ENCODE measurements around the gene MRPL44. TPM values are rescaled to one million over a fixed set of nuclear protein-coding genes. Genes with fewer than 3 reads are reported as not detected.

The MRPL44 gene
- total RNA-seq (10 to 100 TPM; 21.8 to 30.5 TPM), total RNA-seq (30.0 to 43.5 reads per million in 2 donors)

DNA sequence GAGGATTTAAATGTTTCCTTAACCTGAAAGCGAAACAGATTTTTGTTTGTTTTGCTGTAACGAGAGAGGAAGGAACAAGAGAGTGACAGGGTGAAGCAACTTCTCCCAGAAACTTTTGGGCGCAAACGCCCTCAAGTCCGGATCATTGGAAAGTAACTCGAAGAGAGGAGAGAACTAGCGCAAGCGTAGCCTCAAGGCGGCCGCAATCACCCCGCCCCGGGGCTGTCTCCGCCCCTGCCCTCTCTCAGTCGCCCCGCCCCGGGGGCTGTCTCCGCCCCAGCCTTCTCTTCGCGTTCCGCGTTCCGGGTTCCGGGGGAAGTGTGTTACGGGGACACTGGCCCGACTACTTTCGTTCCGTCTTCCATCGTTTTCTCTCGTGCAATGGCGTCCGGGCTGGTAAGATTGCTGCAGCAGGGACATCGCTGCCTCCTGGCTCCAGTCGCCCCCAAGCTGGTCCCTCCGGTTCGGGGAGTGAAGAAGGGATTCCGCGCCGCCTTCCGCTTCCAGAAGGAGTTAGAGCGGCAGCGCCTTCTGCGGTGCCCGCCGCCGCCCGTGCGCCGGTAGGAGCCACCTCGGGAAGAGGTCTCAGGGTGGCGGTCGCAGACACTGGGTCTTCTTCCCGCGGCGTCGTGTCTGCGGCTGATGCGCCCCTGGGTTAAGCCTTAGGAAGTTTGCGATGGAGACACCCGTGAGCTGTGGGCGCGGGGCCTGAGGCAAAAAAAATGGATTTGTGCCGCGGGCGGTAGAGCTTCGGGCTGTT lies at the start of gene MRPL44:
Gene MRPL44 (plus strand): TSS at position 372 of the 760 bp plus-strand sequence. CDS start 10 bp downstream, at position 382.
- Mint-ChIP-seq H3K36me3 (ENCODE audit: low read depth) (no peaks in the 10 kb centered on the region), H3K4me3 (peak within 1 kb of the TSS; percentile 95), H3K4me1 (peaks cover 40% of the 10 kb centered on the region), H3K27me3 (no peaks in the 10 kb centered on the region), H3K27ac (peak within 1 kb of the TSS; percentile 99)
- peak; percentile 100 for ATAC-seq
- no peaks in the 10 kb centered on the region for H3K9me3 ChIP-seq (ENCODE audit: control insufficient read depth, low read length, poor library complexity, severe bottlenecking)
- DNase-seq, result peak; percentile 93 to 98 (median 95)

DNA sequence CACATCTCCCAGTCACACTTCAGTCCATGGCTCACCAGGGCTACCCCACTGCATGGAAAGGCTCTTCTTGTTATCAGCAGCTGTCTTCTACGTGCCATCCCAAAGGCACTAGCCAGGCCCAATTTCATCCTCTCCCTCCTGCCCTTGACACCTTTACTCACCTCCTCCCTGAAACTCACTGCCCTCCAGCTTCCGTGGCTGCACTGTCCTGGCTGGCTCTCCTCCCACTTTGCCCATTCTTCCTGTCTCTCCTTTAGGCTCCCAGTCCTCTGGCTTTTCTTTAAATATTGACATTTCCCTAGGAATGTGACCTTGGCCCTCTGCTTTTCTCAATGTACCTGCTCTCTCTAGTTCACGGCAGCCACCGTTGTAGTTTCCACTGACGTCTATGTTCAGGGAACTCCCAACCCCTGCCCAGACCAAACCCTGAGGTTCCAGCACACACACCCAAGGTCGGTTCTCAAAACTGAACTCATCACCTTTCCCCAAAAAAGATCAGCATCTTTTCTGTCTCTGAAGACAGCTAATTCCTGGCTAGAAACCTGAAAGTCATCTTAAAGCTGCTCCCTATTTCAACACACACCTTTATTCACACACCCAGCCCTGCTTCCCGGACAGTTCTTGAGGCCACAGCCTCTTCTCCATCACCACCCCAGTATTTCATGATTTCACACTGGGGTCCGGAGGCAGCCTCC lies 48.8 kb upstream of the MRPL44 start:
- peak overlapping the region; percentile 53 for H3K27ac Mint-ChIP-seq
- no peaks in the 10 kb centered on the region for H3K27me3 Mint-ChIP-seq
- peaks cover 8% of the 10 kb centered on the region for H3K36me3 Mint-ChIP-seq (ENCODE audit: low read depth)
- H3K4me1 Mint-ChIP-seq, result peaks cover 20% of the 10 kb centered on the region
- no peak overlapping the region for H3K4me3 Mint-ChIP-seq
- ATAC-seq (no peak), DNase-seq (no peak)
- no peaks in the 10 kb centered on the region for H3K9me3 ChIP-seq (ENCODE audit: control insufficient read depth, low read length, poor library complexity, severe bottlenecking)

- ATAC-seq, result no peak
Measured at GRCh38 chr2:223909001-223909741, 48.1 kb upstream of the MRPL44 start.

DNA sequence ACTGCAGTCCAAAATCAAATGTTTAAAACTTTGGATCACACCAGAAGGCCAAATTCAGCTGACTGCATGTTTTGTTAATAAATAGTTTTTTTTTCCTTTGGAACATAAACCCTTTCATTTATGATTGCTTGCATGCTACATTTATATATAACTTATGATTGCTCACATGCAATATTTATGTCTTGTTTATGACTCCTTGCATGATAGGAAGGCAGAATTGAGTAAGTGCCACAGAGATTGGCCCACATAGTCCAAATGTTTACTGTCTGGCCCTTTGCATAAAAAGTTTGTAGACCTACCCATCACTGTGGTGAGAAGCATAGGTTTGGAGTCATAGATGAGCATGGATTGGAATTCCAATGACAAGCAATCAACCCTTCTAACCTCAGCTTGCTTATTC lies 42.9 kb upstream of the MRPL44 start:
- peaks cover 14% of the 10 kb centered on the region for H3K4me1 Mint-ChIP-seq
- no peak for ATAC-seq
- H3K27ac Mint-ChIP-seq, result no peak overlapping the region
- no peak overlapping the region for H3K4me3 Mint-ChIP-seq
- H3K9me3 ChIP-seq (ENCODE audit: control insufficient read depth, low read length, poor library complexity, severe bottlenecking), result no peaks in the 10 kb centered on the region
- no peak for DNase-seq
- H3K36me3 Mint-ChIP-seq (ENCODE audit: low read depth), result peaks cover 5% of the 10 kb centered on the region
- H3K27me3 Mint-ChIP-seq, result no peaks in the 10 kb centered on the region

More at GRCh38 chr2:223909001-223909741, 48.1 kb upstream of the MRPL44 start:
- H3K4me1 Mint-ChIP-seq, result peaks cover 20% of the 10 kb centered on the region
- H3K36me3 Mint-ChIP-seq (ENCODE audit: low read depth), result peaks cover 8% of the 10 kb centered on the region
- no peaks in the 10 kb centered on the region for H3K27me3 Mint-ChIP-seq
- H3K9me3 ChIP-seq (ENCODE audit: control insufficient read depth, low read length, poor library complexity, severe bottlenecking), result no peaks in the 10 kb centered on the region
- peak overlapping the region; percentile 59 for H3K27ac Mint-ChIP-seq
- DNase-seq, result no peak
- H3K4me3 Mint-ChIP-seq, result no peak overlapping the region

- DNase-seq, result no peak
- no peak for ATAC-seq
- peaks cover 7% of the 10 kb centered on the region for H3K4me1 Mint-ChIP-seq
- no peaks in the 10 kb centered on the region for H3K9me3 ChIP-seq (ENCODE audit: control insufficient read depth, low read length, poor library complexity, severe bottlenecking)
- H3K27ac Mint-ChIP-seq, result no peak overlapping the region
- peaks cover 3% of the 10 kb centered on the region for H3K36me3 Mint-ChIP-seq (ENCODE audit: low read depth)
- H3K4me3 Mint-ChIP-seq, result no peak overlapping the region
- H3K27me3 Mint-ChIP-seq, result no peaks in the 10 kb centered on the region
Measured at GRCh38 chr2:223915071-223915470, 42.2 kb upstream of the MRPL44 start.

DNA sequence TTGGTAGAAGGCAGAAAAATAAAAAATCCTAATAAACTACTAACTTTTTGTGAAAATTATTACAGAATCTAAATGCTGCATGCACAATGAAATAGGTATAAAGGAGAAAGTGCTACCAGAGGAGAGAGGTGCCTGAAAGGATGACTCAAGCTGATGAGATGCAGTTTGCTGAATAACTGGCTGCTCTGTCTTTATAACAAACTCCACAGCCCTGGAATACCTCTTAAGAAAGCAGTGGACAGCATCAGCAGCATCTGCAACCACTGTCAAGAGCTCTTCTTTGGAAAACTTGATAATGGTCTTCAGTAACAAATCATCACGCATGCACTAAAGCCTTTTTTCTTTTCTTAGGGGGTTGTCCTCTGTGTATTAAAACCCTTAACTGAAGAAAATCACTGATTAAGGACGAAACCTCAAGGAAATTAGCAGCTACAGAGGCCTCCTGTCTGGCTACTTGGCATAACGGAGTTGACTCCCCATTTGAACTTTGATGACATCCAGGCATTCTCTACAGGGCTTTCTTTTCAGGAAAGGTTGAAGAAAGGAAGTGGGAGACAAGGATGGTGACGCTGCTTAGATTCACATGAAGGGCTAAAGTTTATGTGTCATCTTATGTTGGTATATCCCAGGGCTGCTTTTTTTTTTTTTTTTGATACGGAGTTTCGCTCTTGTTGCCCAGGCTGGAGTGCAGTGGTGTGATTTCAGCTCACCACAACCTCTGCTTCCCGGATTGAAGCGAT lies 40.9 kb upstream of the MRPL44 start:
- Mint-ChIP-seq H3K4me3 (no peak overlapping the region), H3K36me3 (ENCODE audit: low read depth) (peaks cover 3% of the 10 kb centered on the region), H3K27ac (no peak overlapping the region), H3K4me1 (peaks cover 7% of the 10 kb centered on the region), H3K27me3 (no peaks in the 10 kb centered on the region)
- DNase-seq (no peak), ATAC-seq (no peak)
- no peaks in the 10 kb centered on the region for H3K9me3 ChIP-seq (ENCODE audit: control insufficient read depth, low read length, poor library complexity, severe bottlenecking)

DNA sequence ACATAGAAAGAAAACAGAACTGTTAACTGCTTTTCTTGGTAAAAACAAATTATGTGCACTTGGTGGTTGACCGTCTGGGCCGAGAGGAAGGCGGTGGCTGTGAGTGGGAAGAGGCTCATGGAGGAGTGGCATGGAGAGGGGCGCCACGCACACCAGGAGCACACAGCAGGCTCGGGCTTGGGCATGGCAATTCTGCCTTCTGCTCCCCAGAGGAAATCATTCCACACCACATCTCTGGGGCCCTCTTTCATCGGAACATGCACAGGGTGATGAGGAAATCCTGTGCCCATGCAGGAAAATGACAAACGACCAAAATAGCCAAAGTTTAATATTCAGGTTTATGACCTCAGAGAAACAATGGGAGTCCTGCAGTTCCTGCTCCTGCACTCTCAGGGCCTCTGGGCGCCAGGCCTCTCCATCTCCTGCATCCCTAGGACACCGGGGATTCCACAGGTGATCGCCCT lies 38.6 kb upstream of the MRPL44 start:
- no peak overlapping the region for H3K4me3 Mint-ChIP-seq
- peaks cover 16% of the 10 kb centered on the region for H3K4me1 Mint-ChIP-seq

GRCh38 chr2:223920109-223920508 lies 37.2 kb upstream of the MRPL44 start:
- Mint-ChIP-seq H3K27me3 (no peaks in the 10 kb centered on the region), H3K4me1 (peaks cover 16% of the 10 kb centered on the region), H3K4me3 (peak overlapping the region; percentile 15), H3K36me3 (ENCODE audit: low read depth) (peaks cover 3% of the 10 kb centered on the region), H3K27ac (no peak overlapping the region)
- no peak for DNase-seq
- ATAC-seq, result no peak
- H3K9me3 ChIP-seq (ENCODE audit: control insufficient read depth, low read length, poor library complexity, severe bottlenecking), result no peaks in the 10 kb centered on the region

More for the DNA sequence above, 38.6 kb upstream of the MRPL44 start:
- ATAC-seq (no peak), DNase-seq (no peak)
- Mint-ChIP-seq H3K36me3 (ENCODE audit: low read depth) (peaks cover 3% of the 10 kb centered on the region), H3K27ac (no peak overlapping the region), H3K27me3 (no peaks in the 10 kb centered on the region)
- no peaks in the 10 kb centered on the region for H3K9me3 ChIP-seq (ENCODE audit: control insufficient read depth, low read length, poor library complexity, severe bottlenecking)

DNA sequence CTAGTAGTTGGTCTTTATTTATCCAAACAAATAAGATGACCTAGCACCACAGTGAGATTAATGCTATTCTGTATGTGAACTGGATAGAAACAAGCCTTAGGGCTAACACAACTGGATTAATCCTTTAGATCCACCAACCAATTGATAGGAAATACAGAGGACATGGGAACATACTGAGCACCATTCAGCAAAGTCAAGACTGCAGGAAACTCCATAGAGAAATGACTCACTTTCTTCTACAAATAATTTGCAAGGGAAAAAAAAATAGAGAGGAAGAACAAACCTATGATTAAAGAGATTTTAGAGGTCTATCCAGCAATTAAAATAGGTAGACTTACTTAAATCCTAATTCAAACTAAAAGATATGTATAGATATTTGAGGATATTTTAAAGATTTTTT lies 36.1 kb upstream of the MRPL44 start:
- peak overlapping the region; percentile 57 for H3K27ac Mint-ChIP-seq
- H3K27me3 Mint-ChIP-seq, result no peaks in the 10 kb centered on the region
- no peaks in the 10 kb centered on the region for H3K9me3 ChIP-seq (ENCODE audit: control insufficient read depth, low read length, poor library complexity, severe bottlenecking)
- no peak overlapping the region for H3K4me3 Mint-ChIP-seq
- H3K4me1 Mint-ChIP-seq, result peaks cover 16% of the 10 kb centered on the region
- ATAC-seq (no peak), DNase-seq (no peak)
- no peaks in the 10 kb centered on the region for H3K36me3 Mint-ChIP-seq (ENCODE audit: low read depth)

- H3K4me3 Mint-ChIP-seq, result no peak overlapping the region
Measured at GRCh38 chr2:223922308-223922707, 35.0 kb upstream of the MRPL44 start.

GRCh38 chr2:223923976-223924375 lies 33.3 kb upstream of the MRPL44 start:
- peaks cover 23% of the 10 kb centered on the region for H3K4me1 Mint-ChIP-seq
- no peak for DNase-seq
- ATAC-seq, result no peak
- H3K9me3 ChIP-seq (ENCODE audit: control insufficient read depth, low read length, poor library complexity, severe bottlenecking), result no peaks in the 10 kb centered on the region
- no peak overlapping the region for H3K4me3 Mint-ChIP-seq
- H3K27me3 Mint-ChIP-seq, result no peaks in the 10 kb centered on the region
- H3K27ac Mint-ChIP-seq, result peak overlapping the region; percentile 24
- no peaks in the 10 kb centered on the region for H3K36me3 Mint-ChIP-seq (ENCODE audit: low read depth)

More at GRCh38 chr2:223922308-223922707, 35.0 kb upstream of the MRPL44 start:
- Mint-ChIP-seq H3K36me3 (ENCODE audit: low read depth) (no peaks in the 10 kb centered on the region), H3K27me3 (no peaks in the 10 kb centered on the region), H3K4me1 (peaks cover 16% of the 10 kb centered on the region), H3K27ac (peak overlapping the region; percentile 57)
- ATAC-seq, result no peak
- DNase-seq, result no peak
- H3K9me3 ChIP-seq (ENCODE audit: control insufficient read depth, low read length, poor library complexity, severe bottlenecking), result no peaks in the 10 kb centered on the region

- no peak overlapping the region for H3K4me3 Mint-ChIP-seq
- H3K9me3 ChIP-seq (ENCODE audit: control insufficient read depth, low read length, poor library complexity, severe bottlenecking), result no peaks in the 10 kb centered on the region
- no peak overlapping the region for H3K27ac Mint-ChIP-seq
- peaks cover 32% of the 10 kb centered on the region for H3K4me1 Mint-ChIP-seq
- H3K27me3 Mint-ChIP-seq, result no peaks in the 10 kb centered on the region
- no peaks in the 10 kb centered on the region for H3K36me3 Mint-ChIP-seq (ENCODE audit: low read depth)
- DNase-seq (no peak), ATAC-seq (no peak)
Measured at GRCh38 chr2:223925106-223925505, 32.2 kb upstream of the MRPL44 start.
